DOHH2 (cell line): ENCODE data around the gene RFC5.

Experiments
- H3F3A ChIP-seq: fragments of 200-600 bp; sonication (generic), shearing (Covaris generic); 2 replicates; pipeline ENCODE4 v1.6.0; 2016; ENCODE audit warnings: antibody characterized with exemption, mild to moderate bottlenecking; ENCODE audit not compliant: control insufficient read depth, insufficient read depth
- H3K27ac ChIP-seq: fragments of 200-600 bp; sonication (generic); 2 replicates; pipeline ENCODE4 v1.5.1; 2014; ENCODE audit warnings: low read depth, mild to moderate bottlenecking, low read length, moderate library complexity
- H3K27me3 ChIP-seq: fragments of 200-600 bp; sonication (generic); 2 replicates; pipeline ENCODE4 v1.6.1; 2014; ENCODE audit warnings: mild to moderate bottlenecking, low read length, mixed read lengths; ENCODE audit not compliant: control insufficient read depth
- H3K36me3 ChIP-seq: fragments of 200-600 bp; sonication (generic); 2 replicates; pipeline ENCODE4 v1.6.1; 2014; ENCODE audit warnings: mild to moderate bottlenecking, low read length, moderate library complexity, mixed read lengths; ENCODE audit not compliant: control insufficient read depth
- H3K4me1 ChIP-seq: fragments of 200-600 bp; sonication (generic); 2 replicates; pipeline ENCODE4 v1.6.1; 2014; ENCODE audit warnings: mild to moderate bottlenecking, low read length, mixed read lengths; ENCODE audit not compliant: control insufficient read depth
- H3K4me2 ChIP-seq: fragments of 200-600 bp; sonication (generic); 2 replicates; pipeline ENCODE4 v1.6.0; 2014; ENCODE audit warnings: mild to moderate bottlenecking, low read length, moderate library complexity
- H3K4me3 ChIP-seq: fragments of 200-600 bp; sonication (generic); 2 replicates; pipeline ENCODE4 v1.5.1; 2014; ENCODE audit warnings: mild to moderate bottlenecking, low read length, mixed read lengths
- H3K79me2 ChIP-seq: fragments of 200-600 bp; sonication (generic); 2 replicates; pipeline ENCODE4 v1.6.1; 2014; ENCODE audit warnings: mild to moderate bottlenecking, low read length, mixed read lengths; ENCODE audit not compliant: control insufficient read depth
- H3K9me2 ChIP-seq: fragments of 200-600 bp; sonication (generic); replicated peaks from 2 replicates; pipeline ENCODE4 v1.6.1; 2014; ENCODE audit warnings: mild to moderate bottlenecking, low read length, mixed read lengths; ENCODE audit not compliant: control insufficient read depth
- H3K9me3 ChIP-seq: fragments of 200-600 bp; sonication (generic); 2 replicates; pipeline ENCODE4 v1.6.1; 2014; ENCODE audit warnings: antibody characterized with exemption, low read length, mixed read lengths; ENCODE audit not compliant: control insufficient read depth, insufficient read depth
- H4K20me1 ChIP-seq: fragments of 200-600 bp; sonication (generic); 2 replicates; pipeline ENCODE4 v1.6.0; 2014; ENCODE audit warnings: low read depth, mild to moderate bottlenecking, antibody characterized with exemption, low read length, moderate library complexity; ENCODE audit not compliant: control insufficient read depth, insufficient read depth
- EZH2phosphoT487 ChIP-seq: fragments of 200-600 bp; sonication (generic); IDR thresholded peaks from 2 replicates; pipeline ENCODE4 v1.6.1; 2017; ENCODE audit warnings: borderline replicate concordance, mild to moderate bottlenecking, antibody characterized with exemption, low read length, moderate library complexity, mixed read lengths
- TF ChIP-seq, protein P1 (sequence below): fragments of 200-600 bp; sonication (generic); IDR thresholded peaks from one replicate; pipeline ENCODE4 v1.5.1; 2014; ENCODE audit warnings: antibody characterized with exemption, mild to moderate bottlenecking, low read depth, low read length; ENCODE audit not compliant: poor library complexity, severe bottlenecking

RFC5 gene

DNA sequence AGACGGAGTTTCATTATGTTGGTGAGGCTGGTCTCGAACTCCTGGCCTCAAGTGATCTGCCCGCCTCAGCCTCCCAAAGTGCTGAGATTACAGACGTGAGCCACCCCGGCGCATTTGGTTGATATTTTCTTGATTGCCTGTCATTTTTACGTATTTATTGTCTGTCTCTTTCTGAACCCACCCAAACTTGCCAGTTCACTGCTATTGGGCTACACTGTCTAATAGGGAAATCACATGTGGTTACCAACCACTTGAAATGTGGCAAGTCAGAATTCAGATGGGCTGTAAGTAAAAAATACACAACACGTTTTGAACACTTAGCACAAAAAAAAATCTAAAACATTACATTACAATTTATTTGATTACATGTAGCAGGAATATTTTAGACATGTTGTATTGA is 42.4 kb downstream of the RFC5 start:
- Histone ChIP-seq H3K9me2 (no peaks in the 10 kb centered on the region), H3K4me3 (no peak overlapping the region), H3K4me1 (peaks cover 15% of the 10 kb centered on the region), H3K9me3 (no peaks in the 10 kb centered on the region), H3K27me3 (peaks cover 47% of the 10 kb centered on the region), H4K20me1 (no peaks in the 10 kb centered on the region), H3K27ac (no peak overlapping the region), H3K79me2 (no peaks in the 10 kb centered on the region), H3K4me2 (no peak overlapping the region), H3F3A (no peaks in the 10 kb centered on the region; the same call in 1 of the 2 replicates), H3K36me3 (no peaks in the 10 kb centered on the region)
- TF ChIP-seq, protein P1, sequence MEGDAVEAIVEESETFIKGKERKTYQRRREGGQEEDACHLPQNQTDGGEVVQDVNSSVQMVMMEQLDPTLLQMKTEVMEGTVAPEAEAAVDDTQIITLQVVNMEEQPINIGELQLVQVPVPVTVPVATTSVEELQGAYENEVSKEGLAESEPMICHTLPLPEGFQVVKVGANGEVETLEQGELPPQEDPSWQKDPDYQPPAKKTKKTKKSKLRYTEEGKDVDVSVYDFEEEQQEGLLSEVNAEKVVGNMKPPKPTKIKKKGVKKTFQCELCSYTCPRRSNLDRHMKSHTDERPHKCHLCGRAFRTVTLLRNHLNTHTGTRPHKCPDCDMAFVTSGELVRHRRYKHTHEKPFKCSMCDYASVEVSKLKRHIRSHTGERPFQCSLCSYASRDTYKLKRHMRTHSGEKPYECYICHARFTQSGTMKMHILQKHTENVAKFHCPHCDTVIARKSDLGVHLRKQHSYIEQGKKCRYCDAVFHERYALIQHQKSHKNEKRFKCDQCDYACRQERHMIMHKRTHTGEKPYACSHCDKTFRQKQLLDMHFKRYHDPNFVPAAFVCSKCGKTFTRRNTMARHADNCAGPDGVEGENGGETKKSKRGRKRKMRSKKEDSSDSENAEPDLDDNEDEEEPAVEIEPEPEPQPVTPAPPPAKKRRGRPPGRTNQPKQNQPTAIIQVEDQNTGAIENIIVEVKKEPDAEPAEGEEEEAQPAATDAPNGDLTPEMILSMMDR: no peak
- no peak for TF ChIP-seq EZH2phosphoT487

DNA sequence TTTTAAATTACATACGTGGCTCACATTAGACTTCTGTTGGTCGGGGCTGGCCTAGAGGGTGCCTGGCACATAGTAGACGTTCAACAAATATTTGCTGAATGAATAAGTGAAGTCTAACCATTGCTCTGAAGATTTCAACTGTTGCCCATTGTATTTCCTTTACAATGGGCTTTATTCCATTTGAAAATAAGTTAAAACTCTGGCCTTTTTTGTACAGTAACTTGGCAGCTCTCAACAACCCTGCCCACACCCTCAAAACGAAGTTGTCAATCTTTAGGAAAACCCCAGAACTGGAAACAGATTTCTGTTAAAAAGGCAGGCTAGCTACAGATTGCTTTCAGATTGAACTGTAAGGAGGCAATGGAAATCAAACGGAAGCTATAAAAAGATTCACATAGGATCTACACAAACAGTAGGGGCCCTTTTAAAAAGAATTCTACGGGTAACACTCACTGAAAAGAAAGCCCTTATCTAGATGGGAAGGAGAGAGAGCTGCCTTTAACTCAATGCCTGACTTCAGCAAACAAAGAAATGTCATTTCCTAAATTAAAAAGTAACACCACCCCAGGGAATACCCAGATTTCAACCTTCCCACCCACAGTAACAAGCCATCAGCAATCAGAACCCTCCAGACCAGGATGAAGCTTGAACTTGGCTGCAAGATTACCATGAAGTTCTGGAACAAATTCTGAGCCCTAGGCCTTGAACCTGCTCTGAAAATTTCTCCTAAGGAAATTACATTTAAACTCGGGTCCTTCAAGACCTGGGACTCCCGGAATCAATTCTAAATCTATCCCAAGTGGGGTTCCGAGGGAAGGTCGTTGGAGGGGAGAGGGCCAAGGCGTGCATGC is 43.1 kb downstream of the RFC5 start:
- H3K9me3 ChIP-seq: no peaks in the 10 kb centered on the region
- H3K79me2 ChIP-seq: no peaks in the 10 kb centered on the region
- no peaks in the 10 kb centered on the region for H3K36me3 ChIP-seq
- H3K4me3 ChIP-seq: no peak overlapping the region
- peaks cover 22% of the 10 kb centered on the region for H3K4me1 ChIP-seq
- H3K27ac ChIP-seq: no peak overlapping the region
- H3K27me3 ChIP-seq: peaks cover 54% of the 10 kb centered on the region
- no peaks in the 10 kb centered on the region for H3K9me2 ChIP-seq
- no peaks in the 10 kb centered on the region; the same call in 1 of the 2 replicates for H4K20me1 ChIP-seq
- no peaks in the 10 kb centered on the region; the same call in 1 of the 2 replicates for H3F3A ChIP-seq
- no peak overlapping the region for H3K4me2 ChIP-seq
- TF ChIP-seq, protein P1: no peak
- no peak for TF ChIP-seq EZH2phosphoT487

DNA sequence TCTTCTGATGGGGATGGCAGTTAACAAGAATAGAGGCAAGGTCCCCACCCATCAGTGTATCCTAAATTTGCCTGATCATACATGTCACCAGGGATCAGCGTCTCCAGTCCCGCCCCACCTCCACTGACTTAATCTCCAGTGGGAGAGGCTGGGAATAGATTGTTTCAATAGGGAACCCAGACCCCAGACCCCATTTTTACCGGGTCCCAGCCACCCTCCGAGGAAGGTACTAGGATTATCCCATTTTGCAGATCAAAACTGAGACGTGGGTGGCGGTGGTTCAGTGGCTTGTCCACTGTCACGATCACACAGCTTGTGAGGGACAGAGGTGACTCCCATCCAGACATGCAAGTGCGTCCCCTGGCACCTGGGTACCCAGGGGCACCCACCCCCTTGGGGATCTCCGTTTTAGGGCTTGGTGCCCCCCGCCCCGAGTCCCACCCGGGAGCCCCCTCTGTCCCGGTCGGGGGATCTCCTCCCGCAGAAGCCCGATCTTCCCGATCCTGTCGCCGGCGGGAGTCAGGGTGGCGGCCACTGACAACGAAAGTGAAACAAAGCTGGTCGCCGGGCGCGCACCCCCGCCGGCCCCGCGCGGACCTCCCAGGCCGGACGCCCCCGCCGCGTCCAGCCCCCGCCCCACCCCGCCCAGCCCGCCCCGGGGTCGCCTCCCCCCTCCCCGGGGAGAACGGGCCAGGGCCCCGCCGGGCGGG is 44.0 kb downstream of the RFC5 start:
- Histone ChIP-seq H3K27ac (no peak overlapping the region), H3K27me3 (peaks cover 62% of the 10 kb centered on the region), H3K36me3 (no peaks in the 10 kb centered on the region), H3K4me3 (peak overlapping the region; percentile 60), H3K4me1 (peaks cover 31% of the 10 kb centered on the region), H3F3A (peaks cover 9% of the 10 kb centered on the region; the same call in 1 of the 2 replicates), H4K20me1 (peaks cover 5% of the 10 kb centered on the region; the same call in 1 of the 2 replicates), H3K9me2 (no peaks in the 10 kb centered on the region), H3K9me3 (no peaks in the 10 kb centered on the region), H3K79me2 (no peaks in the 10 kb centered on the region), H3K4me2 (peak overlapping the region; percentile 67)
- TF ChIP-seq, protein P1: no peak
- peak; percentile 84; the same call in 1 of the 2 replicates for TF ChIP-seq EZH2phosphoT487
